HTR-8/SVneo (cell line): ENCODE data around the gene MMP24.

Experiments
- DNase-seq: peaks from one replicate; pipeline ENCODE4 v3.0.0; 2011; ENCODE audit warnings: low spot score, mixed read lengths; ENCODE audit not compliant: insufficient read length
- FAIRE-seq: peaks from 2 replicates; lab custom pipeline; 2011; peaks lifted over from hg19 to GRCh38; lab: Jason Lieb, UNC

Gene MMP24

GRCh38 chr20:35325401-35325800 is 98.9 kb downstream of the MMP24 start:
- DNase-seq = no peak
- no peak for FAIRE-seq

- DNase-seq (no peak), FAIRE-seq (no peak)
Measured at GRCh38 chr20:35326021-35326739, 99.7 kb downstream of the MMP24 start.
